HFFc6 (cell line): Measurements from ENCODE around the gene RHOU. TPM values are rescaled to one million over a fixed set of nuclear protein-coding genes. Genes with fewer than 3 reads are reported as not detected.

Source experiments
- DNase-seq: peaks from one replicate; pipeline ENCODE4 v3.0.0-alpha.2; 2018
- H3K27ac Mint-ChIP-seq: 2 replicates; pipeline ENCODE4 v1.8.0; 2020; ENCODE audit warnings: mild to moderate bottlenecking, mixed read lengths
- H3K27me3 Mint-ChIP-seq: 2 replicates; pipeline ENCODE4 v1.8.0; 2021; ENCODE audit warnings: mild to moderate bottlenecking, moderate library complexity, mixed read lengths; ENCODE audit not compliant: insufficient read depth
- H3K36me3 Mint-ChIP-seq: 2 replicates; pipeline ENCODE4 v1.8.0; 2021; ENCODE audit warnings: low read depth, mixed read lengths
- H3K4me1 Mint-ChIP-seq: 2 replicates; pipeline ENCODE4 v1.8.0; 2020; ENCODE audit warnings: low read depth, mixed read lengths
- H3K4me3 Mint-ChIP-seq: 2 replicates; pipeline ENCODE4 v1.8.0; 2020; ENCODE audit warnings: mild to moderate bottlenecking, moderate library complexity, mixed read lengths
- H3K9me3 Mint-ChIP-seq: 2 replicates; pipeline ENCODE4 v1.8.0; 2020; ENCODE audit warnings: mild to moderate bottlenecking, mixed read lengths
- CTCF ChIP-seq: fragments of 200-600 bp; sonication (generic); IDR thresholded peaks from 2 replicates; pipeline ENCODE4 v1.5.0; 2021; ENCODE audit warnings: antibody characterized with exemption, mild to moderate bottlenecking
- total RNA-seq, 6 experiments: library from RNA; stranded (reverse); fragmentation: NEBNext Ultra II Directional; extraction: Animal tissue kit (Norgen Biotek cat#: 25700); gene quantifications; 2 replicates in 1 of 6; 3 replicates in 5 of 6; pipeline ENCODE4 v1.2.3, GENCODE V29; 2021

The RHOU gene
- total RNA-seq, 6 experiments from 2014 or later, result 0.29 to 0.51 (median 0.31) TPM

- no peaks in the 10 kb centered on the region for H3K36me3 Mint-ChIP-seq
- no peak for TF ChIP-seq CTCF
- peaks cover 5% of the 10 kb centered on the region; the same call in 1 of the 2 replicates for H3K9me3 Mint-ChIP-seq
- H3K4me1 Mint-ChIP-seq, result no peaks in the 10 kb centered on the region; the same call in 1 of the 2 replicates
- H3K27me3 Mint-ChIP-seq, result peaks cover 11% of the 10 kb centered on the region
- H3K4me3 Mint-ChIP-seq, result no peak overlapping the region
- no peak for DNase-seq
- no peak overlapping the region for H3K27ac Mint-ChIP-seq
Observed at GRCh38 chr1:228732426-228732825, 2.9 kb upstream of the RHOU start.

DNA sequence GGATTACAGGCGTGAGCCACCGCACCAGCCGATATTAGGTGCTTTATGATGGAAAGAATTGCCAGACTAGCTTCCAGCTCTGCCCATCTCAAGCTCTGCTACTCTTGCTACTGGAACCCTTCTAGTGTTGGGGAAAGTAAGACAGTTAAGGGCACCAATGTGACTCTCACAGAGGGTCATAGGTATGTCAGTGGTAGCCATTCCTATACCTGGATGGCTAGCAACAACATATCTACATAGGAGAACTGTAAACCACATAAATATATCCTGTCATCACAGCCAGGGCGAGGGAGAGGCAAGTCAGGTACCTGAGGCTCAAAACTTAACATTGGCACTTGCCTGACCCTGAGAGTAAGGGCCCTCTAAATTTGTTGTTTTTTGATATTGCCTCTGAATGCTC, 1.7 kb upstream of the RHOU start:
- DNase-seq, result no peak
- Mint-ChIP-seq H3K36me3 (no peaks in the 10 kb centered on the region), H3K27ac (no peak overlapping the region), H3K9me3 (peaks cover 5% of the 10 kb centered on the region; the same call in 1 of the 2 replicates), H3K27me3 (peaks cover 14% of the 10 kb centered on the region), H3K4me1 (no peaks in the 10 kb centered on the region; the same call in 1 of the 2 replicates), H3K4me3 (no peak overlapping the region)
- no peak for TF ChIP-seq CTCF

DNA sequence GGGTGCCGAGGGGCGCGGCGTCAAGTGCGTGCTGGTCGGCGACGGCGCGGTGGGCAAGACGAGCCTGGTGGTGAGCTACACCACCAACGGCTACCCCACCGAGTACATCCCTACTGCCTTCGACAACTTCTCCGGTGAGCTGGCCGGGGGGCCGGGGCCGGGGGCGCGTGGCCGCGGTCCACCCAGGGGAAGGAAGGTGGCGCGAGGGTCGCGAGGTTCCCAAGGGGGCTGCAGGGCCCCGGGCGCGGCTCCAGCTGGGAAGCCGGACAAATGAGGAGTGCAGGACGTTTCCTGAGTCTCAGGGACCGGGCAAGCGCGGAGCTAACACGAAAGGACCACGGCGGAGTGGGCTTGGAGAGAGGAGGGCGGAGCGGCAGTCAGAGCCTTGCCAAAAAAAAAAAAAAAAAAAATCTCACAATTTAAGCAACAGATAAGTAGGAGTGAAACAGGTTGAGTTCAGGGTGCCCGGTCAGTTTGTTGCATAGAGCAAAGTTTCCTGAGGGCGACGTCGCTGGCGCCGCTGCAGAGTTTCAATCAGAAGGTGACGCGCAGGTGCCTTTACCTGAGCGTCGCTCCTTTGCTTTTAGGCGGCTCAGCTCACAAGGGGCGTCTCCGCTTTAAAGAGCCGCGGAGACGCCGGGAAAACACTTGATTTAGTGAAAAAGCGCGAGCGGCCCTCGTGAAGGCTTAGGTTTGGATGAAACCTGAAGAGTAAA, 750 bp downstream of the RHOU start:
- Mint-ChIP-seq H3K4me1 (no peaks in the 10 kb centered on the region; the same call in 1 of the 2 replicates), H3K9me3 (peaks cover 4% of the 10 kb centered on the region; the same call in 1 of the 2 replicates), H3K4me3 (peak overlapping the region; percentile 59), H3K36me3 (no peaks in the 10 kb centered on the region), H3K27ac (no peak overlapping the region), H3K27me3 (peaks cover 13% of the 10 kb centered on the region)
- TF ChIP-seq CTCF, result no peak
- DNase-seq, result no peak

DNA sequence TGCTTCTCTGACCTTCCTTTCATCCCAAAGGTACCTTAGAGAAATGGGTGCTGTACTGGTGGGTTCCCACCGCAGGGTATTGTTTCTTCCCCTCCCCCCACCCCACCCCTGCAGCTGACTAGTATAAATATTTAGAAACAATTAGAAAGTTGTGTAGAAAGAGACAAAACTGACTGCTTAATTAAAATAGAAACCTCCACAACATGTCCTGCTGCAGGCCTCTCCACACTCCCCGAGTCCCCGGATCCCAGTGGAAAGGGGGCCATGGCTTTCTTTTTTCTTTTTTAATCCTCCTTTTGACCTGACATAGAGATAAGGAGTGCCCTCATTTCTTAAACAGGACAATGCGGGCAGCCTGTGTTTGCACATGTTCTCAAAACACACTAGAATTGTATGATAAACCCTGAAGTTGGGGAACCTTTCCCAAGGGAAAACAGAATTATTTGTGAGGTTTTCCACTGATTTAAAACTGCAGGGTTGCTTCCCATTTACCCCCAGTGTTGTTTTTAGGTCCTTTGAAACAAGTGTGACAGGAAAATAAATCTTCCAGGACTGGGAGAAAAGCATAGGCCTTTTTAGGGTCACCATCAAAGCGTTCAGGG, 1.7 kb downstream of the RHOU start:
- no peak overlapping the region for H3K27ac Mint-ChIP-seq
- TF ChIP-seq CTCF, result no peak
- no peaks in the 10 kb centered on the region; the same call in 1 of the 2 replicates for H3K4me1 Mint-ChIP-seq
- peaks cover 13% of the 10 kb centered on the region; the same call in 1 of the 2 replicates for H3K27me3 Mint-ChIP-seq
- H3K36me3 Mint-ChIP-seq, result no peaks in the 10 kb centered on the region
- DNase-seq, result no peak
- no peaks in the 10 kb centered on the region for H3K9me3 Mint-ChIP-seq
- H3K4me3 Mint-ChIP-seq, result no peak overlapping the region

DNA sequence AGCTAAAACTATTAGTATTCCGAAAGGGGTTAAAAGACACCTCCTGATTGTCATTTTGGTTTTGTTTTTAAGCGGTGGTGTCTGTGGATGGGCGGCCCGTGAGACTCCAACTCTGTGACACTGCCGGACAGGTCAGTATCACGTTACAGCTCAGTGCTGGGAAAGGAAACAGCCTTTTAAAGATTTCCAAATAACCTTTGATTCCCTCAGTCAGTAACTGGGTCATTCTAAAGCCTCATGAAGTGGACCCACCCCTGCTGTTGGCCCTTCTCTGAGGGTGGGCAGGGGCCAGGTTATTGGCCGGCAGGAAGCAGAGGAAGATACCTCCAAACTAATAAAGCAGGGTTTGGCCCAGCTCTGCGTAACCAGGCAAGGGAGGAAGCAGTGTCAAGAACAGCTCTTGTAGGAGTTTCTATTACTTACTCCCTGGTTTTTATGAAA, 2.3 kb downstream of the RHOU start:
- H3K27me3 Mint-ChIP-seq, result peaks cover 13% of the 10 kb centered on the region; the same call in 1 of the 2 replicates
- H3K27ac Mint-ChIP-seq, result no peak overlapping the region
- peaks cover 3% of the 10 kb centered on the region; the same call in 1 of the 2 replicates for H3K9me3 Mint-ChIP-seq
- no peak for DNase-seq
- TF ChIP-seq CTCF, result no peak
- H3K36me3 Mint-ChIP-seq, result no peaks in the 10 kb centered on the region
- no peak overlapping the region for H3K4me3 Mint-ChIP-seq
- no peaks in the 10 kb centered on the region; the same call in 1 of the 2 replicates for H3K4me1 Mint-ChIP-seq
